ENCODE data around the gene CAMK2A.

The CAMK2A gene

GRCh38 chr5:150206098-150206778 lies 83.3 kb downstream of the CAMK2A start:
- POLR2A ChIA-PET: no interaction called here

DNA sequence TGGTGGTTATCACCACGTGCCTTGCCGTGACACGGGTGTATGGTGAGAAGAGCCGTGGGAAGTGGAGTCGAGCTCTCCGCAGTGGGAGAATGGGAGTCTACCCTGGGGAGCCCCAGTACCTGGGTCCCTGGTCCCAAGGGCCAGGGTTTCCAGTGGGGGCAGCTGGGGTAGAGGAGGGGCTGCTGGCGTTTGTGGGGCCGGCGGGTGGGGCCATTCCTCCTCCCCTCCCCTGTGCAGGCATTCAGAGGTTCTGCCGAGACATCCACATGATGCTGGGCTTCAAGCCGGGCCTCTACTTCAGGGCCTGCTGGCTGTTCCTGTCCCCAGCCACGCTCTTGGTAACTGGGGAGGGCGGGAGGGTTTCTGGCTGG lies 85.0 kb downstream of the CAMK2A start:
- Histone ChIP-seq H3K27ac (ENCODE audit: extremely low read depth, low read depth, low read length) (no peak overlapping the region), H3K36me3 (ENCODE audit: control insufficient read depth in 2 of 2, insufficient read depth in 1 of 2, low read length in 2 of 2) (no peaks in the 10 kb centered on the region), H3K9me3 (ENCODE audit: control insufficient read depth, insufficient read depth, low read depth, low read length) (no peaks in the 10 kb centered on the region), H3K4me1 (ENCODE audit: control insufficient read depth, insufficient read depth, low read length) (no peaks in the 10 kb centered on the region), H3K4me3 (ENCODE audit: low read depth, low read length) (no peak overlapping the region)
- POLR2A ChIA-PET: no interaction called here
- CTCF ChIA-PET: interaction anchor here (1.0 kb wide), 1 partner anchor 24 kb away, joined by 3 read pairs; no protein-coding TSS in a partner anchor
- TF ChIP-seq, protein P1, sequence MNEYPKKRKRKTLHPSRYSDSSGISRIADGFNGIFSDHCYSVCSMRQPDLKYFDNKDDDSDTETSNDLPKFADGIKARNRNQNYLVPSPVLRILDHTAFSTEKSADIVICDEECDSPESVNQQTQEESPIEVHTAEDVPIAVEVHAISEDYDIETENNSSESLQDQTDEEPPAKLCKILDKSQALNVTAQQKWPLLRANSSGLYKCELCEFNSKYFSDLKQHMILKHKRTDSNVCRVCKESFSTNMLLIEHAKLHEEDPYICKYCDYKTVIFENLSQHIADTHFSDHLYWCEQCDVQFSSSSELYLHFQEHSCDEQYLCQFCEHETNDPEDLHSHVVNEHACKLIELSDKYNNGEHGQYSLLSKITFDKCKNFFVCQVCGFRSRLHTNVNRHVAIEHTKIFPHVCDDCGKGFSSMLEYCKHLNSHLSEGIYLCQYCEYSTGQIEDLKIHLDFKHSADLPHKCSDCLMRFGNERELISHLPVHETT (tag by site-specific recombination; IDR thresholded peaks at IDR 0.05): no peak
- TF ChIP-seq ATF2 (tag by site-specific recombination; IDR thresholded peaks at IDR 0.05; ENCODE audit: low read depth) (no peak), ZBTB49 (tag by site-specific recombination; IDR thresholded peaks at IDR 0.05; ENCODE audit: low read depth) (no peak), ZBTB48 (tag by site-specific recombination; IDR thresholded peaks at IDR 0.05) (no peak), ZNF626 (tag by site-specific recombination; IDR thresholded peaks at IDR 0.05) (no peak), ZNF707 (tag by site-specific recombination; IDR thresholded peaks at IDR 0.05) (no peak), ZNF266 (tag by site-specific recombination; IDR thresholded peaks at IDR 0.05; ENCODE audit: low read depth) (no peak), ZNF776 (tag by site-specific recombination; IDR thresholded peaks at IDR 0.05; ENCODE audit: borderline replicate concordance) (no peak), ZNF138 (tag by site-specific recombination; IDR thresholded peaks at IDR 0.05; ENCODE audit: borderline replicate concordance) (no peak), ZNF114 (tag by site-specific recombination; IDR thresholded peaks at IDR 0.05) (no peak), HOXD13 (CRISPR knock-in tag; IDR thresholded peaks at IDR 0.05; ENCODE audit: borderline replicate concordance) (no peak)

More at GRCh38 chr5:150206098-150206778, 83.3 kb downstream of the CAMK2A start:
- Histone ChIP-seq H3K4me3 (ENCODE audit: low read depth, low read length) (no peak overlapping the region), H3K9me3 (ENCODE audit: control insufficient read depth, insufficient read depth, low read depth, low read length) (no peaks in the 10 kb centered on the region), H3K27ac (ENCODE audit: extremely low read depth, low read depth, low read length) (no peak overlapping the region), H3K36me3 (ENCODE audit: control insufficient read depth in 2 of 2, insufficient read depth in 1 of 2, low read length in 2 of 2) (no peaks in the 10 kb centered on the region), H3K4me1 (ENCODE audit: control insufficient read depth, insufficient read depth, low read length) (no peaks in the 10 kb centered on the region)
- CTCF ChIA-PET: interaction anchor here (0.5 to 1.5 kb wide), 6 partner anchors 10 to 353 kb away, joined by 3 to 4 read pairs (median 4); no protein-coding TSS in a partner anchor
- no peak for TF ChIP-seq ZNF830 (tag by site-specific recombination; IDR thresholded peaks at IDR 0.05; ENCODE audit: low read depth)
- TF ChIP-seq ZSCAN30 (tag by site-specific recombination; IDR thresholded peaks at IDR 0.05): no peak
- TF ChIP-seq, protein P2, sequence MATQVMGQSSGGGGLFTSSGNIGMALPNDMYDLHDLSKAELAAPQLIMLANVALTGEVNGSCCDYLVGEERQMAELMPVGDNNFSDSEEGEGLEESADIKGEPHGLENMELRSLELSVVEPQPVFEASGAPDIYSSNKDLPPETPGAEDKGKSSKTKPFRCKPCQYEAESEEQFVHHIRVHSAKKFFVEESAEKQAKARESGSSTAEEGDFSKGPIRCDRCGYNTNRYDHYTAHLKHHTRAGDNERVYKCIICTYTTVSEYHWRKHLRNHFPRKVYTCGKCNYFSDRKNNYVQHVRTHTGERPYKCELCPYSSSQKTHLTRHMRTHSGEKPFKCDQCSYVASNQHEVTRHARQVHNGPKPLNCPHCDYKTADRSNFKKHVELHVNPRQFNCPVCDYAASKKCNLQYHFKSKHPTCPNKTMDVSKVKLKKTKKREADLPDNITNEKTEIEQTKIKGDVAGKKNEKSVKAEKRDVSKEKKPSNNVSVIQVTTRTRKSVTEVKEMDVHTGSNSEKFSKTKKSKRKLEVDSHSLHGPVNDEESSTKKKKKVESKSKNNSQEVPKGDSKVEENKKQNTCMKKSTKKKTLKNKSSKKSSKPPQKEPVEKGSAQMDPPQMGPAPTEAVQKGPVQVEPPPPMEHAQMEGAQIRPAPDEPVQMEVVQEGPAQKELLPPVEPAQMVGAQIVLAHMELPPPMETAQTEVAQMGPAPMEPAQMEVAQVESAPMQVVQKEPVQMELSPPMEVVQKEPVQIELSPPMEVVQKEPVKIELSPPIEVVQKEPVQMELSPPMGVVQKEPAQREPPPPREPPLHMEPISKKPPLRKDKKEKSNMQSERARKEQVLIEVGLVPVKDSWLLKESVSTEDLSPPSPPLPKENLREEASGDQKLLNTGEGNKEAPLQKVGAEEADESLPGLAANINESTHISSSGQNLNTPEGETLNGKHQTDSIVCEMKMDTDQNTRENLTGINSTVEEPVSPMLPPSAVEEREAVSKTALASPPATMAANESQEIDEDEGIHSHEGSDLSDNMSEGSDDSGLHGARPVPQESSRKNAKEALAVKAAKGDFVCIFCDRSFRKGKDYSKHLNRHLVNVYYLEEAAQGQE (tag by site-specific recombination; IDR thresholded peaks at IDR 0.05): no peak
- no peak for TF ChIP-seq ZNF248 (tag by site-specific recombination; IDR thresholded peaks at IDR 0.05)
- TF ChIP-seq ZNF350 (tag by site-specific recombination; IDR thresholded peaks at IDR 0.05): no peak
- no peak for TF ChIP-seq ZBTB48 (tag by site-specific recombination; IDR thresholded peaks at IDR 0.05)
- no peak for TF ChIP-seq ZNF341 (tag by site-specific recombination; IDR thresholded peaks at IDR 0.05; ENCODE audit: low read depth)
- no peak for TF ChIP-seq ZNF777 (tag by site-specific recombination; IDR thresholded peaks at IDR 0.05; ENCODE audit: borderline replicate concordance)
- TF ChIP-seq ZNF19 (tag by site-specific recombination; IDR thresholded peaks at IDR 0.05; ENCODE audit: low read depth): no peak
- TF ChIP-seq RBAK (tag by site-specific recombination; IDR thresholded peaks at IDR 0.05): no peak
- TF ChIP-seq ZNF202 (tag by site-specific recombination; IDR thresholded peaks at IDR 0.05; ENCODE audit: borderline replicate concordance): no peak
- no peak for TF ChIP-seq ZNF677 (tag by site-specific recombination; IDR thresholded peaks at IDR 0.05)
- TF ChIP-seq ZNF148 (tag by site-specific recombination; IDR thresholded peaks at IDR 0.05; ENCODE audit: borderline replicate concordance): no peak
- no peak for TF ChIP-seq YY1 (tag by site-specific recombination; IDR thresholded peaks at IDR 0.05)

Measured in HEK293 (cell line).